Measurements from ENCODE around the gene KIAA0513. TPM values are rescaled to one million over a fixed set of nuclear protein-coding genes. Genes with fewer than 3 reads are reported as not detected.

The KIAA0513 gene
- total RNA-seq, 1 donor from 2014 or later = 20.3 TPM

DNA sequence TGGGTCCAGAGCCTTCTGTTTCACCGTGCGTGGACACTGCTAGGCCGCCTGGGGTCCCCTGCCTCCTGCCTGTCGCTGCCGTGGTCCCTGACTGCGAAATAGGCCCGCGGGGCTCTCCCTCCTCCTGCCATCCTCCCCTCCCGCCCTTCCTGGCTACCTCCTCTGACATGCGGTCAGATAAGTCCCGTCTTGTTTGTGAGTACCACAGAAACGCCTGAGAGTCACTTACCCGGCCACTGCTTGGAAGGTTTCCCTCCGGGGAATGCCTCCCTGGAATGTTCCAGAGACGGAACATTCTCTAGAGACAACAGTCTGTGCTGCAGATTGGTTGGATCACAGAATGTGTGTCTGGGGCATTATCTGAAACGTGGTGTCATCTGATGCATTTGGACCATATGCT, 61.9 kb downstream of the KIAA0513 start:
- DNase-seq (ENCODE audit: low read depth) = no peak

DNA sequence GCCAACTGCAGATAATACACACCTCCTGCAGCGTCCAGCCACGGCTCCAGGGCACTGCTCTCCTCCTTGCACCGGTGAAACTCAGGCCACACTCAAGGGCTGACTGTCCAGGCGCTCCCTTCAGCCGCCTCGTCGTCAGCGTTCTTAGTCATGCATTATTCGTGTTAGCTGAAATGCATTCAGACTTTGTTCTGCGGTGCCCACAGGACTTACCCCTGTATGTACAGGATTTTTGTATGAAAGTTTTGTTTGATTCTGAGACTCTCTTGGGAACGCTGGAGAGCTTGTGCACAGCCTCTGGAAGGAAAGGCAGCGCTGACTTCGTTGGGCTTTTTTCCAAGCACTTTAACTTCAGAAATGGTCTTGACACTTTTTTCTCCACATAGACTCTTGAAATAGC, 62.6 kb downstream of the KIAA0513 start:
- DNase-seq (ENCODE audit: low read depth) = no peak

GRCh38 chr16:85090873-85091521, 63.4 kb downstream of the KIAA0513 start:
- no peak for DNase-seq (ENCODE audit: low read depth)

DNA sequence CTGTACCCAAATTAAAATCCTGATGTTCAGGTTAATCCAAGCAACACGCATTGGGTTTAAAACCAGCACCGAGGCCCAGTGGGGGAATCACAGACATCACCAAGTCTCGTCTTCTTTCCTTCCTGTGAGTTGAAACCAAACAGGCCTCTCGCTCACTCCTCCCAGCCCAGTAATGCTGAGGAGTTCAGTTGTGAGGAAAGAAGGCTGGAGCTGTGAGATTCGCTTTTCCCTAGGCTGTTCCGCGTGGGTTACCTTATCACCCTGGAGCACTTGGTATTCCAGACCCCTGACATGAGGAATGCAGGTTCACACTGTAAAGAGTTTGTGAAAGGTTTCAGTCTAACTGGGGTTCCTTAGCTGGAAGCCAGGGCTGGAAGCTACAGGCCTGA, 63.9 kb downstream of the KIAA0513 start:
- no peak for DNase-seq (ENCODE audit: low read depth)

- DNase-seq (ENCODE audit: low read depth) = no peak
Measured at GRCh38 chr16:85092309-85092708, 64.7 kb downstream of the KIAA0513 start.

- no peak for DNase-seq (ENCODE audit: low read depth)
Measured at GRCh38 chr16:85092851-85093250, 65.3 kb downstream of the KIAA0513 start.

DNA sequence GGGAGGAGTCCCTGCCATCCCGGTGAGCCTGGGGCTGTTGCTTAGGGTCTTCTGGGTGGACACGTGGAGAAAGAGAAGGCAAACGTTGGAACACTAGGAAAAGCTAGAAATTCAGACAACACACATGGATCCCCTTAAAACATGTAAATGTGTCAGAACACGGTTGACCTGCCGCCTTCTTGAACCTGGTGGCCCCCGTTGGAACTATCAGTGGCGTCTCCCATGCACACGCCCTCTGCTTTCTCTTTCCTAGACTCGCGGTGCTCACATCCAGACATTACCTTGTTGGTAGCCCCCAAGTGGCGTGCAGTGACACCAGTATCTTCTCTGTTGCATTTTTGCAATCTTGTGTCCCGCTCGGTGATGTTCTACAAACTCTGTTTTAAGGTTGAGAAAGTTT, 66.1 kb downstream of the KIAA0513 start:
- DNase-seq (ENCODE audit: low read depth) = no peak

- no peak for DNase-seq (ENCODE audit: low read depth)
Measured at GRCh38 chr16:85094176-85094805, 66.7 kb downstream of the KIAA0513 start.

DNA sequence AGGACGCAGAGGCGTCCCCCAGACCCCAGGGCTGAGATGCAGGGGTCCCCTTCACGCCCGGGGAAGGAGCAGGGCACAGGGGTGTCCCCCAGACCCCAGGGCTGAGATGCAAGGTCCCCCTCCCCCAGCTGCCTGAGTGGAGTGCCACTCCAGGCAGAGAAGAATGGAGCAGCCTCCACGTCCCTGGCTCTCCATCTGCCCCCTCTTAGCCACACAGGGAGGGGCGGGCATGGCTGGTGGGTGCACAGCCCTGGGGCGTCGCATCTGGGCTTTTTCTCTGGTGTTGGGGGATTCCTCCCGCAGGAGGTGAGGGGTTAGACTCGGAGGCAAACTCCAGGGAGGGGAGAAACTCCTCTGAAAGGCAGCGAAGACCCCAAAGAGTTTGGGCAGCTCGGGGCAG, 67.2 kb downstream of the KIAA0513 start:
- DNase-seq (ENCODE audit: low read depth) = no peak

GRCh38 chr16:85096921-85097320, 69.3 kb downstream of the KIAA0513 start:
- DNase-seq (ENCODE audit: low read depth) = no peak

DNA sequence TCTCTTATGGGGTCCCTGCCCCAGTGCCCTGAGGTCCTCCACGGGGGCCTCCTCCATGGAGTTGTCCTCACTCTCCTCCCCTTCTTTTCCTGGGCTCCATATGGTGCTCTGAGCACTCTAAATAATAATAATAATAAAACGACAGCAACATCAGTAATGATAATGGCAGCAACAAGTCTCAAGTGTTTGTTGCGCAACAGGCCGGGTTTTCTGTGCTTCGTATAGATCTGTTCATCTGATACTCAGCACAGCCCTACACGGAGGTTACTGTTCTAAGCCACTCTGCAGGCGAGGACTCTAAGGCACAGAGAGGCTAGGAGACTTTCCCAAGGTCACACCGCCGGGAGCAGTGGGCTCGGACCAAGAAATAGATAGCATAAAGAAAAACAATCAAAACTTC, 71.0 kb downstream of the KIAA0513 start:
- DNase-seq (ENCODE audit: low read depth) = no peak

- DNase-seq (ENCODE audit: low read depth) = no peak
Measured at GRCh38 chr16:85100265-85100664, 72.7 kb downstream of the KIAA0513 start.

GRCh38 chr16:85101956-85102630, 74.5 kb downstream of the KIAA0513 start:
- no peak for DNase-seq (ENCODE audit: low read depth)

DNA sequence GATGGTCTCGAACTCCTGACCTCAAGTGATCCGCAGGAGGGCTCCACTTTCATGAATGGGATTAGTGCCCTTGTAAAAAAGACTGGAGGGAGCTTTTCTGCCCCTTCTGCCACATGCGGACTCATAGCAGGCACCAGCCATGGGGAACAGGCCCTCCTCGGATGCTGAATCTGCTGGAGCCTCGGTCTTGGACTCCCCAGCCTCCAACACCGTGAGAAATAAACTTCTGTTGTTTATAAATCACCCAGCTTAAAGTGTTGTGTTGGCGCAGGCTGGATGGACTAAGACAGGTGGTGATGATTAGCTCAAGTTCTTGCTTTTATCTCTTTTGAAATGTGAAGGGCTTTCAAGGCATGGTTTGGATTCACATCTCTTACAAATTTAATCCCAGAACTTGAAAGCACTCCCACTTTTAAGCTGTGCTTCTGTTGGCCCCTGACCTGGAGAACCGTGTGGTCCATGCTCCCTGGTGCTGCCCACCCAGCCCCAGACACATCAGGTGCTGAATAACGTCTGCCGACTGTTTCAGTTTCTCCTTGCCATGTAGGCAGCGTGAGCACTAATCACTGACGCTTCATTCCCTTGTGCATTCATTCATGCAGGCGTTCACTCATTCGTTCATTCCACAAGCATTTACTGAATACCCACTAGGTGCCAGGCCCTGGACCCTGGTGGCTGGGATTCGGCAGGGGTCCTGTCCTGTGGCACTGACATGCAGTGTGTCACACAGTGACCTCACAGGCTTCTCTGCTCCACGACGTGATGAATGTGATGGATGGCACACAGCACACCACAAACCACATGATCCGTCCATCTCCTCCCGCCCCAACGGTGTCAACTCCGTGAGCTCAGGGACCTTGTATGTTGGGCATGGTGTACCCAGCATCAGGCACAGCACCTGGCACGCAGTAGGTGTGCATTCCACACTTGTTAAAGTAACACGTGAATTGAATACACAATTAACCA, 75.8 kb downstream of the KIAA0513 start:
- no peak for DNase-seq (ENCODE audit: low read depth)

DNA sequence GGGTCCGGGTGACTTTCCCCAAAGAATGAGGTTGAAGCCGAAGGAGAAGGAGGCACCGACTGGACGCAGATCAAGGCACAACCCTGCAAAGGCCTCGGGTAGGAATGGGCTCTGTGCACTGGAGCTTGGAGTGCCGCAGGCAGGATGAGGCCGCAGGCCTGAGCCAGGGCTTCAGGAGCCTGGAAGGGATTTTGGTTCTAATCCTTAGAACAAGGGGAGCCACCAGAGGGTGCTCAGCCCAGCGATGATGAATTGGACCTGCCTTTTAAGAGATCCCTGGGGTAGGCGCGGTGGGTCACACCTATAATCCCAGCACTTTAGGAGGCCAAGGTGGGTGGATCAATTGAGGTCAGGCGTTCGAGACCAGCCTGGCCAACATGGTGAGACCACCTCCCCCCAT, 76.6 kb downstream of the KIAA0513 start:
- no peak for DNase-seq (ENCODE audit: low read depth)

DNA sequence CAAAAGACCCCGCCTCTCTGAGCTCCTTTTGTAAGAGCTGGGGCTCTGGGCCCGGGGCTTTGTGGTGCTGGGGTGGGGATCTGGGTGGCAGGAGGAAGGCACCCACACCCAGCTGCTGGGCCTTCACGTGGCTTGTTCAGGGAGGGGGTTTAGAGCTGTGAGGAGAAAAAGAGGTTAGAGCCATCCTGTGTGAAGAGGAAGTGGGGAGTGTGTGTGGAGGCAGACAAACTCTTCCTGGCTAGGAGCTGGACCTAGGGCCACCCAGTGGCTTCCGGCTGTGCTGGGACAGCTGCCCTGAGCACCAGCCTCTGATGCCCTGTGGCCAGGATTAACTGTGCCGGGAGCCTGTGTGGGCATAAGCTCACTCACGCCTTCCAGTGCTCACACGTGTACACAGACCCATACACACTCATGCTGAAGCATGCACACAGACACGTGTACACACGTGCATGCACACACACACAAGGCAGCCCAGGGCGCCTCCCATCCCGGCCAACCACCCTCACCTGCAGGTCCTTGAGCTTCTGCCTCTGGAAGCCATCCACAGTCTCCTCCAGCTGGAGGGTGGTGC, 77.3 kb downstream of the KIAA0513 start:
- DNase-seq (ENCODE audit: low read depth) = no peak

DNA sequence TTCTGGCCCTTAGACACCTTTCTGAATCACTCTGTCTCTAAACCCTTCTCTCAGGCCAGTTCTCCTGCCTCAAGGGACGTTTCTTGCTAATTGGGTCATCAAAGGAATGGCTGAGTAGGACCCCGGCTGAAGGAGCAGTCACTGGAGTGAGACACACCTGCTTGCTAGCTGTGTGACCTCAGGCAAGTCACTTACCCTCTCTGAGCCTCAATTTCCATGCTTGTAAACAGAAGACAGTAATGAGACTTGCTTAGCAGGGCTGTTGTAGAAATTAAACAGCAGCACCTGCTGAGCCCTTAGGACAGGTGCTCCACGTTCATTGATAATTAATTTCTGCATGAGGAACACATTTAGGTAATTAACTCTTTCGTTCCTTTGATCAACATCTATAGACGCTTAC, 77.9 kb downstream of the KIAA0513 start:
- DNase-seq (ENCODE audit: low read depth) = no peak

- DNase-seq (ENCODE audit: low read depth) = no peak
Measured at GRCh38 chr16:85107083-85107482, 79.5 kb downstream of the KIAA0513 start.

- DNase-seq (ENCODE audit: low read depth) = no peak
Measured at GRCh38 chr16:85107532-85107931, 79.9 kb downstream of the KIAA0513 start.

DNA sequence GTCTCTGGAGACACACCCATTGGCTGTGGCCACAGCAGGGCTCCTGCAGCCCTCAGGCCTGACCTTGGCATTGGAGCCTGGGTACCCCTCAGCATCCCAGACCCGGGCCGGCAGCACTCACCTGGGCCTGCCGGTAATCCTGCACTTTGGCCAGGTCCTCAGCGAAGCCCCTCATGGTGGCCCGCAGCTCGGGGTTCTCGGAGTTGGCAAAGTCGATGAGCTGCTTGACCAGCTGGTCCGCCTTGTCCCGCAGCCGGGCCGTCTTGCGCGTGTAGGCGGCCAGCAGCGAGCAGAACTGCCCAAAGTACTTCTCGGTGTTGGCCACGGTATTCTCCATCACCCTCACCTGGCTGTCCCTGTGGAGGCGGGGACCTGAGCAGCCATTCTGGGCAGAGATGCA, 82.5 kb downstream of the KIAA0513 start:
- DNase-seq (ENCODE audit: low read depth) = no peak

- DNase-seq (ENCODE audit: low read depth) = no peak
Measured at GRCh38 chr16:85111184-85111583, 83.6 kb downstream of the KIAA0513 start.

- no peak for DNase-seq (ENCODE audit: low read depth)
Measured at GRCh38 chr16:85112364-85112763, 84.8 kb downstream of the KIAA0513 start, which contains the start of gene CIBAR2. Gene CIBAR2 (minus strand): TSS chr16:85112472. CDS start chr16:85112352, 120 bp downstream.

Data from renal cortical epithelial cell (primary cell).